ENCODE data around the gene TMEM59L. TPM values are rescaled to one million over a fixed set of nuclear protein-coding genes. Genes with fewer than 3 reads are reported as not detected.

The TMEM59L gene
- total RNA-seq, 1 donor from 2014 or later, result 0.28 TPM

GRCh38 chr19:18660051-18660910 is 47.6 kb downstream of the TMEM59L start:
- peak; percentile 4 for ATAC-seq

GRCh38 chr19:18660939-18661670 is 48.4 kb downstream of the TMEM59L start:
- no peak for ATAC-seq

GRCh38 chr19:18662972-18663732 is 50.5 kb downstream of the TMEM59L start:
- no peak for ATAC-seq

- no peak for ATAC-seq
Measured at GRCh38 chr19:18663940-18664530, 51.4 kb downstream of the TMEM59L start.

- no peak for ATAC-seq
Measured at GRCh38 chr19:18665771-18666202, 53.1 kb downstream of the TMEM59L start.

- peak; percentile 6 for ATAC-seq
Measured at GRCh38 chr19:18666317-18666716, 53.6 kb downstream of the TMEM59L start.

- no peak for ATAC-seq
Measured at GRCh38 chr19:18666784-18667183, 54.1 kb downstream of the TMEM59L start.

- ATAC-seq, result no peak
Measured at GRCh38 chr19:18667531-18668251, 55.0 kb downstream of the TMEM59L start.

- no peak for ATAC-seq
Measured at GRCh38 chr19:18668252-18668631, 55.6 kb downstream of the TMEM59L start.

- ATAC-seq, result no peak
Measured at GRCh38 chr19:18668744-18669523, 56.3 kb downstream of the TMEM59L start.

GRCh38 chr19:18669524-18669817 is 56.8 kb downstream of the TMEM59L start:
- ATAC-seq, result no peak

GRCh38 chr19:18669883-18670282 is 57.2 kb downstream of the TMEM59L start:
- no peak for ATAC-seq

- ATAC-seq, result no peak
Measured at GRCh38 chr19:18670312-18670711, 57.6 kb downstream of the TMEM59L start.

Other genes with a start within 250 kb of the TMEM59L start
- gene GDF15, start 226.7 kb upstream of the TMEM59L start, total RNA-seq, result 3.9 TPM
- 0.48 TPM for gene LRRC25, start 215.2 kb upstream of the TMEM59L start, total RNA-seq
- 15.7 TPM for gene SSBP4, start 193.5 kb upstream of the TMEM59L start, total RNA-seq
- gene ISYNA1, start 174.7 kb upstream of the TMEM59L start, total RNA-seq, result 8.5 TPM
- 7.5 TPM for gene ELL, start 90.8 kb upstream of the TMEM59L start, total RNA-seq
- gene FKBP8, start 69.3 kb upstream of the TMEM59L start, total RNA-seq, result 125 TPM
- 60.2 TPM for gene KXD1, start 55.0 kb upstream of the TMEM59L start, total RNA-seq
- gene UBA52, start 41.0 kb upstream of the TMEM59L start, total RNA-seq, result 1,224 TPM
- gene REX1BD, start 24.1 kb upstream of the TMEM59L start, total RNA-seq, result 41.3 TPM
- gene CRLF1, start 6.1 kb upstream of the TMEM59L start, total RNA-seq, result 7.9 TPM
- 5.6 TPM for gene KLHL26, start 24.2 kb downstream of the TMEM59L start, total RNA-seq
- gene CRTC1, start 70.8 kb downstream of the TMEM59L start, total RNA-seq, result 4.0 TPM
- 0.16 TPM for gene COMP, start 178.4 kb downstream of the TMEM59L start, total RNA-seq
- gene UPF1, start 219.1 kb downstream of the TMEM59L start, total RNA-seq, result 38.4 TPM

Data from esophagus mucosa (tissue), 1 donor.